Chondrocyte (in vitro differentiated cells): ENCODE data around the gene ACOX2. TPM values are rescaled to one million over a fixed set of nuclear protein-coding genes. Genes with fewer than 3 reads are reported as not detected.

Source experiments
- DNase-seq: peaks from one replicate; pipeline ENCODE4 v3.0.0; 2021; ENCODE audit warnings: mixed read lengths, low spot score
- H3K27ac Mint-ChIP-seq: one replicate; pipeline ENCODE4 v1.8.0; 2021; ENCODE audit warnings: mild to moderate bottlenecking, moderate library complexity, mixed read lengths; ENCODE audit not compliant: unreplicated experiment
- H3K27me3 Mint-ChIP-seq: 2 replicates; pipeline ENCODE4 v1.8.0; 2021; ENCODE audit warnings: low read depth, mixed read lengths
- H3K36me3 Mint-ChIP-seq: 2 replicates; pipeline ENCODE4 v1.8.0; 2021; ENCODE audit warnings: low read depth, mixed read lengths
- H3K4me1 Mint-ChIP-seq: 2 replicates; pipeline ENCODE4 v1.8.0; 2021; ENCODE audit warnings: low read depth, mild to moderate bottlenecking, mixed read lengths
- H3K4me3 Mint-ChIP-seq: one replicate; pipeline ENCODE4 v1.8.0; 2021; ENCODE audit warnings: mild to moderate bottlenecking, moderate library complexity, mixed read lengths; ENCODE audit not compliant: unreplicated experiment
- H3K9me3 Mint-ChIP-seq: 2 replicates; pipeline ENCODE4 v1.8.0; 2021; ENCODE audit warnings: low read depth, mixed read lengths
- total RNA-seq: library from RNA; stranded (reverse); gene quantifications from 3 replicates; pipeline ENCODE4 v1.2.1, GENCODE V29; 2021
- TF ChIP-seq, protein P1 (sequence below): fragments of 200-600 bp; sonication (generic); IDR thresholded peaks from 2 replicates; pipeline ENCODE4 v1.5.0; 2021; ENCODE audit warnings: antibody characterized with exemption, mild to moderate bottlenecking, moderate library complexity

Gene ACOX2
- total RNA-seq, 1 donor from 2014 or later = 0.57 TPM

DNA sequence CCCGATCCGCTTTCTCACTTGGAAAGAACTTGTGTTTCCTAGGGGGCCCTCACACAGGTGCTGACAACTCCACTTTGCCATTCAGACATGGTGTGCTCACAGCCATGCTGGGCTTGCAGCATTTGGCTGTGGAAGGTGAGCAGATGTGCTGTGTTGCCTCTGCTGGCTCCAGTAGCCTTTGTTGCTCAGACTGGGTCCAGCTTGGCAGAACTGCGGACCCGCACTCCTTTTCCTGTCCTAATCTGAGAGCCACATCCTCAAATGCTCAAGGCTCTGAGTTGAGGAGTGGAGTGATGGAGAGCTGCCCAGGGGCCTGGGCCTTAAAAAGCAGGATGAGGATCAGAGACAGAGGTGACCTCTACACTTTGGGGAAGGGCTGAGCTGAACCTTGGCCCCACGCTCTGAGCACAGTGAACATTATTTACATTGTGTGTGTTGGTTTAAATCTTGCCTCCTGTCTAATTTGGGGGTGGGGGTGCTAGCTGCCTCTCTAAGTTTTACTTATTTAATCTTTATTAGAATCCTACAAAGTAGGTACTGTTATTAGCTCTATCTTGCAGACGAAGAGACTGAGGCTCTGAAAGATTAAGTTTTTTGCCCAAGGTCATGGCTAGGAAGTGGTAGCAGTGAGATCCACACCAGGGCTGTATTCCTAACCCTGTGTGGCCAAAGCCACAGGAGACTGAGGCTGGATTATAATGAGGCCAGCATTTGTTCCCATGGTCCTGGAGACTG is 17.2 kb downstream of the ACOX2 start:
- no peak overlapping the region for H3K4me3 Mint-ChIP-seq
- H3K4me1 Mint-ChIP-seq = peaks cover 9% of the 10 kb centered on the region
- H3K27me3 Mint-ChIP-seq = no peaks in the 10 kb centered on the region
- no peaks in the 10 kb centered on the region for H3K36me3 Mint-ChIP-seq
- TF ChIP-seq, protein P1, sequence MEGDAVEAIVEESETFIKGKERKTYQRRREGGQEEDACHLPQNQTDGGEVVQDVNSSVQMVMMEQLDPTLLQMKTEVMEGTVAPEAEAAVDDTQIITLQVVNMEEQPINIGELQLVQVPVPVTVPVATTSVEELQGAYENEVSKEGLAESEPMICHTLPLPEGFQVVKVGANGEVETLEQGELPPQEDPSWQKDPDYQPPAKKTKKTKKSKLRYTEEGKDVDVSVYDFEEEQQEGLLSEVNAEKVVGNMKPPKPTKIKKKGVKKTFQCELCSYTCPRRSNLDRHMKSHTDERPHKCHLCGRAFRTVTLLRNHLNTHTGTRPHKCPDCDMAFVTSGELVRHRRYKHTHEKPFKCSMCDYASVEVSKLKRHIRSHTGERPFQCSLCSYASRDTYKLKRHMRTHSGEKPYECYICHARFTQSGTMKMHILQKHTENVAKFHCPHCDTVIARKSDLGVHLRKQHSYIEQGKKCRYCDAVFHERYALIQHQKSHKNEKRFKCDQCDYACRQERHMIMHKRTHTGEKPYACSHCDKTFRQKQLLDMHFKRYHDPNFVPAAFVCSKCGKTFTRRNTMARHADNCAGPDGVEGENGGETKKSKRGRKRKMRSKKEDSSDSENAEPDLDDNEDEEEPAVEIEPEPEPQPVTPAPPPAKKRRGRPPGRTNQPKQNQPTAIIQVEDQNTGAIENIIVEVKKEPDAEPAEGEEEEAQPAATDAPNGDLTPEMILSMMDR = no peak
- H3K9me3 Mint-ChIP-seq = no peaks in the 10 kb centered on the region
- no peak overlapping the region for H3K27ac Mint-ChIP-seq
- DNase-seq = no peak

DNA sequence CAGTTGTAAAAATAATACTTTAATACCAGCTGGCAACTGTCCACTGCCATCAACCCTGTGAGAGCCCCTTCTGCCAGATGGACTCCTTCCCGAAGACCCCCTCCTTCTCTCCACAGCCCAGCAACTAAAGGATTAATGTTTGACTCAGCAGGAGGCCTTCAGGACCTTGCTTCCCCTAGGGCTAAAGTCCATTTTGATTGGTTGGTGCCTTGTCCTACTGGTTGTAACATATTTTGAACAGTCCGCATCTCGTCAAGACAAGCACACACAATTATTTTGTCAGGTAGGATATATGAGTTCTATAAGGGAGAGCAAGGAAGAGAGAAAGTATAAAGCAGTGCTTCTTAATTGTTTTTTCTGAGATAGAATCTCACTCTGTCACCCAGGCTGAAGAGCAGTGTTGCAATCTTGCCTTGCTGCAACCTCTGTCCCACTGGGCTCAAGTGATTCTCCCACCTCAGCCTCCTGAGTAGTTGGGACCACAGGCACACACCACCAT is 18.6 kb downstream of the ACOX2 start:
- Mint-ChIP-seq H3K4me1 (peaks cover 9% of the 10 kb centered on the region), H3K36me3 (no peaks in the 10 kb centered on the region), H3K27me3 (no peaks in the 10 kb centered on the region), H3K27ac (no peak overlapping the region), H3K9me3 (no peaks in the 10 kb centered on the region), H3K4me3 (no peak overlapping the region)
- no peak for DNase-seq
- TF ChIP-seq, protein P1 = no peak

DNA sequence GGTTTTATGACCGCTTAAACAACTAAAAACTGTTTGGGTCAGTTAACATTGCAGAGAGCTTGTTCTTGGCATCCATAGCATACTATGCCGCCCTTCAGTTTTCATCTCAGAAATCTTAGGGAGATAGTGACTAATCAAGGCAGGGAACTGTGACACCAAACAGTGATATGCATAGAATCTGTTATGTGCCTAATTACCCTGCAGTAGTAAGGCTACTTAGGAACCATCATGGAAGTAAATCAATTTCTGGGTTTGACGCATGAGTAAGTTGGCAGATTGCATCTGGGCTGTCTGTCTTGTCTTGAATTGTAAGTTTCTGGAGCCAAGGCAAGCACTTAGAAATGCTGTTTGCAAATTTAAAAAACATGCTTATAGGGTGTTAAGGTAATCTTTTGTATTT is 22.6 kb downstream of the ACOX2 start:
- TF ChIP-seq, protein P1 = no peak
- no peak overlapping the region for H3K4me3 Mint-ChIP-seq
- H3K9me3 Mint-ChIP-seq = no peaks in the 10 kb centered on the region
- H3K4me1 Mint-ChIP-seq = peaks cover 6% of the 10 kb centered on the region
- DNase-seq = no peak
- no peak overlapping the region for H3K27ac Mint-ChIP-seq
- no peaks in the 10 kb centered on the region for H3K27me3 Mint-ChIP-seq
- peaks cover 2% of the 10 kb centered on the region for H3K36me3 Mint-ChIP-seq

- H3K4me3 Mint-ChIP-seq = no peak overlapping the region
- TF ChIP-seq, protein P1 = no peak
- DNase-seq = no peak
- no peaks in the 10 kb centered on the region for H3K4me1 Mint-ChIP-seq
- no peak overlapping the region for H3K27ac Mint-ChIP-seq
- no peaks in the 10 kb centered on the region for H3K9me3 Mint-ChIP-seq
- peaks cover 2% of the 10 kb centered on the region for H3K36me3 Mint-ChIP-seq
- no peaks in the 10 kb centered on the region for H3K27me3 Mint-ChIP-seq
Observed at GRCh38 chr3:58508437-58508836, 28.6 kb downstream of the ACOX2 start.

GRCh38 chr3:58507356-58508078 is 29.5 kb downstream of the ACOX2 start:
- DNase-seq = no peak
- TF ChIP-seq, protein P1 = no peak
- H3K27ac Mint-ChIP-seq = no peak overlapping the region
- peaks cover 7% of the 10 kb centered on the region for H3K4me1 Mint-ChIP-seq
- no peak overlapping the region for H3K4me3 Mint-ChIP-seq
- H3K36me3 Mint-ChIP-seq = peaks cover 2% of the 10 kb centered on the region
- H3K9me3 Mint-ChIP-seq = no peaks in the 10 kb centered on the region
- no peaks in the 10 kb centered on the region for H3K27me3 Mint-ChIP-seq
